Endothelial cell of umbilical vein (primary cell): ENCODE results near the gene SYNPO2. TPM values are rescaled to one million over a fixed set of nuclear protein-coding genes. Genes with fewer than 3 reads are reported as not detected.

Source experiments
- BruUV-seq: library from RNA; stranded (reverse); fragments of 400-500 nt; replicated peaks from 2 replicates; lab custom pipeline; 2021; lab: Mats Ljungman, UMichigan
- CTCF ChIA-PET: fragments of 300-600, 350-600 bp; sonication (Branson Sonifier 250); formaldehyde crosslinking; loops from one replicate; lab custom pipeline; 2021; ENCODE audit warnings: antibody characterized with exemption, inconsistent platforms; lab: Charles Lee
- POLR2A ChIA-PET: fragments of 300-600, 350-600 bp; sonication (Branson Sonifier 250); formaldehyde crosslinking; loops from one replicate; lab custom pipeline; 2021; ENCODE audit warnings: antibody characterized with exemption, inconsistent platforms; lab: Charles Lee
- DNase-seq: peaks from one replicate; pipeline ENCODE4 v3.0.0-alpha.2; 2011; ENCODE audit warnings: low read depth, low spot score
- FAIRE-seq: peaks from 2 replicates; lab custom pipeline; 2011; peaks lifted over from hg19 to GRCh38; lab: Jason Lieb, UNC
- H2AFZ ChIP-seq: 2 replicates; pipeline ENCODE4 v1.6.0; 2012; ENCODE audit warnings: low read depth, low read length, control low read depth, inconsistent platforms
- H3K27ac ChIP-seq: 2 replicates; pipeline ENCODE4 v1.5.1; 2011; ENCODE audit warnings: low read depth, mild to moderate bottlenecking, control low read depth, low read length, moderate library complexity; ENCODE audit not compliant: insufficient read depth
- H3K27me3 ChIP-seq, 2 experiments: 2 replicates each; pipeline versions ENCODE4 v1.6.0 to v1.6.1; 2011; ENCODE audit warnings: low read length in 2 of 2, mixed read lengths in 1 of 2; ENCODE audit not compliant: control insufficient read depth in 2 of 2, insufficient read depth in 2 of 2
- H3K36me3 ChIP-seq, 2 experiments: 2 replicates in 1 of 2; 3 replicates in 1 of 2; pipeline ENCODE4 v1.5.1; 2011; ENCODE audit warnings: low read length in 2 of 2, mild to moderate bottlenecking in 1 of 2, moderate library complexity in 1 of 2; ENCODE audit not compliant: control insufficient read depth in 2 of 2, insufficient read depth in 2 of 2; ENCODE audit errors: extremely low read depth in 1 of 2
- H3K4me1 ChIP-seq: 3 replicates; pipeline ENCODE4 v1.5.1; 2011; ENCODE audit warnings: mild to moderate bottlenecking, low read length; ENCODE audit not compliant: control insufficient read depth, insufficient read depth; ENCODE audit errors: extremely low read depth
- H3K4me2 ChIP-seq: 2 replicates; pipeline ENCODE4 v1.6.1; 2011; ENCODE audit warnings: low read length, control low read depth, mixed read lengths; ENCODE audit not compliant: insufficient read depth
- H3K4me3 ChIP-seq, 3 experiments: fragments of 200-600 bp in 1 of 3; sonication (generic), shearing (Covaris generic) in 1 of 3; replicated peaks in 1 of 3; 2 replicates each; pipeline ENCODE4 v1.5.1; 2011 to 2016; ENCODE audit warnings: control low read depth in 3 of 3, low read length in 3 of 3, mild to moderate bottlenecking in 2 of 3, inconsistent platforms in 1 of 3, low read depth in 1 of 3, moderate library complexity in 1 of 3; ENCODE audit not compliant: insufficient read depth in 1 of 3
- H3K79me2 ChIP-seq: 2 replicates; pipeline ENCODE4 v1.6.0; 2012; ENCODE audit warnings: low read length, inconsistent platforms; ENCODE audit not compliant: control insufficient read depth, insufficient read depth
- H3K9ac ChIP-seq: replicated peaks from 2 replicates; pipeline ENCODE3; 2011; ENCODE audit warnings: low read length, control low read depth; ENCODE audit not compliant: insufficient read depth; ENCODE audit errors: extremely low read depth
- H3K9me1 ChIP-seq: replicated peaks from 3 replicates; pipeline ENCODE4 v1.6.0; 2011; ENCODE audit warnings: mild to moderate bottlenecking, low read length; ENCODE audit not compliant: control insufficient read depth, insufficient read depth; ENCODE audit errors: extremely low read depth
- H3K9me3 ChIP-seq: replicated peaks from 2 replicates; pipeline ENCODE4 v1.5.1; 2012; ENCODE audit warnings: low read length, inconsistent platforms; ENCODE audit not compliant: control insufficient read depth, insufficient read depth
- H4K20me1 ChIP-seq: replicated peaks from 2 replicates; pipeline ENCODE3; 2011; ENCODE audit warnings: mild to moderate bottlenecking, low read length; ENCODE audit not compliant: control insufficient read depth, insufficient read depth; ENCODE audit errors: extremely low read depth
- CTCF ChIP-seq, 2 donors: IDR thresholded peaks; 1 replicate in 1 of 2; 2 replicates in 1 of 2; pipeline ENCODE4 v1.5.1; 2011; ENCODE audit warnings: low read length in 2 of 2, mild to moderate bottlenecking in 2 of 2, moderate library complexity in 2 of 2, control low read depth in 1 of 2, inconsistent platforms in 1 of 2, low read depth in 1 of 2; ENCODE audit not compliant: insufficient read depth in 1 of 2; ENCODE audit errors: extremely low read depth in 1 of 2
- EZH2 ChIP-seq: IDR thresholded peaks from 2 replicates; pipeline ENCODE4 v1.6.1; 2012; ENCODE audit warnings: borderline replicate concordance, low read depth, mild to moderate bottlenecking, moderate library complexity, low read length, inconsistent platforms; ENCODE audit not compliant: severe bottlenecking
- FOS ChIP-seq: IDR thresholded peaks from 2 replicates; pipeline ENCODE4 v1.6.1; 2011; ENCODE audit warnings: mild to moderate bottlenecking, low read length, moderate library complexity, borderline replicate concordance; ENCODE audit not compliant: insufficient read depth
- GATA2 ChIP-seq: IDR thresholded peaks from 2 replicates; pipeline ENCODE4 v1.7.0; 2011; ENCODE audit warnings: low read depth, mild to moderate bottlenecking, moderate library complexity, mixed read lengths, low read length; ENCODE audit not compliant: insufficient read length, insufficient read depth
- JUN ChIP-seq: IDR thresholded peaks from 2 replicates; pipeline ENCODE4 v1.6.1; 2011; ENCODE audit warnings: borderline replicate concordance, low read depth; ENCODE audit not compliant: insufficient read length, insufficient read depth
- MAX ChIP-seq: IDR thresholded peaks from 2 replicates; pipeline ENCODE4 v1.6.1; 2011; ENCODE audit not compliant: insufficient read depth, insufficient read length
- MYC ChIP-seq: IDR thresholded peaks from one replicate; pipeline ENCODE4 v1.6.1; 2011; ENCODE audit warnings: mild to moderate bottlenecking, low read depth, low read length
- POLR2A ChIP-seq: IDR thresholded peaks from 2 replicates; pipeline ENCODE4 v1.6.1; 2012; ENCODE audit warnings: low read depth, mild to moderate bottlenecking, control low read depth, low read length
- POLR2AphosphoS5 ChIP-seq: IDR thresholded peaks from 2 replicates; pipeline ENCODE4 v1.6.1; 2012; ENCODE audit warnings: low read depth, mild to moderate bottlenecking, control low read depth, low read length, moderate library complexity; ENCODE audit not compliant: insufficient read depth
- dilution Hi-C: fragments of 300-500 bp; cut with MboI; formaldehyde crosslinking; loops from one replicate; pipeline ENCODE4 v1.15.0; 2019; ENCODE audit warnings: low sequenced_read_pairs; ENCODE audit not compliant: extremely low pct_ligation_motif_present
- intact Hi-C: fragments of 100-400 bp; cut with micrococcal nuclease; formaldehyde crosslinking; loops from one replicate; pipeline ENCODE4 v1.10.0; 2022
- polyA plus RNA-seq, 4 experiments: library from polyadenylated mRNA; depleted of rRNA in 3 of 4; stranded (reverse) in 3 of 4; unstranded in 1 of 4; fragments of >200 nt; gene quantifications; 2 replicates each; pipeline versions ENCODE4 v1.2.1 to v1.2.3, GENCODE V29; 2011 to 2012; ENCODE audit warnings: missing spikeins in 1 of 4
- total RNA-seq: library from RNA; stranded (reverse); gene quantifications from 2 replicates; pipeline ENCODE4 v1.2.3, GENCODE V29; 2021

Gene SYNPO2
- total and polyA plus RNA-seq, 2 donors (not counting 3 experiments of a cell fraction or from before 2014, with no cell fraction given), result 0.06 to 0.13 TPM

- BruUV-seq, result no TSS peak
- intact Hi-C loops (no loop called here), dilution Hi-C loops (no loop called here)
- no peaks in the 10 kb centered on the region for H3K79me2 ChIP-seq
- no peaks in the 10 kb centered on the region for H3K9me3 ChIP-seq
- H3K9me1 ChIP-seq, result no peaks in the 10 kb centered on the region
- H3K4me3 ChIP-seq, result no peak overlapping the region
- TF ChIP-seq GATA2 (no peak), MYC (no peak), JUN (peak; percentile 22), FOS (peak; percentile 69)
- H3K27me3 ChIP-seq, result no peaks in the 10 kb centered on the region
- no peak overlapping the region for H3K27ac ChIP-seq
- no peaks in the 10 kb centered on the region for H3K36me3 ChIP-seq
- H2AFZ ChIP-seq, result no peak overlapping the region
- FAIRE-seq (peak; percentile 8), DNase-seq (no peak)
- peak overlapping the region; percentile 8 for H3K4me2 ChIP-seq
- ChIA-PET CTCF (interaction anchor here (0.8 to 1.9 kb wide), 3 partner anchors 9 to 20 kb away, joined by 3 to 4 read pairs (median 4); no protein-coding TSS in a partner anchor), POLR2A (no interaction called here)
- no peak overlapping the region for H3K9ac ChIP-seq
- peaks cover 5% of the 10 kb centered on the region for H3K4me1 ChIP-seq
- no peaks in the 10 kb centered on the region for H4K20me1 ChIP-seq
These were observed 136.8 kb downstream of the SYNPO2 start for GRCh38 chr4:119025420-119025819.

- Histone ChIP-seq H3K9me1 (no peaks in the 10 kb centered on the region), H4K20me1 (no peaks in the 10 kb centered on the region), H3K9ac (no peak overlapping the region), H3K36me3 (no peaks in the 10 kb centered on the region), H3K9me3 (no peaks in the 10 kb centered on the region), H3K79me2 (no peaks in the 10 kb centered on the region), H3K27me3 (no peaks in the 10 kb centered on the region), H2AFZ (peak overlapping the region; percentile 38), H3K4me1 (peaks cover 5% of the 10 kb centered on the region), H3K27ac (no peak overlapping the region), H3K4me3 (no peak overlapping the region), H3K4me2 (no peak overlapping the region)
- peak; percentile 69 for FAIRE-seq
- TF ChIP-seq FOS, result no peak
- no peak for TF ChIP-seq MAX
- no peak for TF ChIP-seq CTCF (IDR thresholded peaks at IDR 0.05; ENCODE audit: extremely low read depth in 1 of 2, insufficient read depth in 1 of 2, low read depth in 1 of 2, low read length in 2 of 2)
- no peak for TF ChIP-seq JUN
- TF ChIP-seq GATA2, result no peak
- no peak for TF ChIP-seq MYC
- no peak for TF ChIP-seq POLR2AphosphoS5
- TF ChIP-seq EZH2, result no peak
- no peak for TF ChIP-seq POLR2A
- dilution Hi-C loops, result no loop called here
- intact Hi-C loops, result no loop called here
- no TSS peak for BruUV-seq
- ChIA-PET POLR2A (no interaction called here), CTCF (interaction anchor here (0.8 to 1.9 kb wide), 3 partner anchors 9 to 20 kb away, joined by 3 to 4 read pairs (median 4); no protein-coding TSS in a partner anchor)
- DNase-seq, result no peak
These were observed 137.4 kb downstream of the SYNPO2 start for GRCh38 chr4:119025916-119026661.
